Upper lobe of left lung (tissue), 6 donors: ENCODE results near the gene PREX1. TPM values are rescaled to one million over a fixed set of nuclear protein-coding genes. Genes with fewer than 3 reads are reported as not detected.
A peak's percentile ranks its signal among the peaks of the same experiment; 100 is the strongest.

Experiments
- ATAC-seq, 2 donors: fragments of 200-7000 bp; cut with Tn5 transposase; one replicate each; pipeline ENCODE4 v1.9.1; 2022; ENCODE audit warnings: mild to moderate bottlenecking in 2 of 2, moderate library complexity in 2 of 2; ENCODE audit not compliant: low FRiP score in 2 of 2
- DNase-seq, 2 donors: peaks; one replicate each; pipeline ENCODE4 v3.0.0-alpha.2; 2019 to 2020
- H3K27ac ChIP-seq, 4 donors: fragments of 200-600 bp; sonication (generic); one replicate each; pipeline ENCODE4 v1.5.1; 2016 to 2019
- H3K27me3 ChIP-seq, 4 donors: fragments of 200-600 bp; sonication (generic); one replicate each; pipeline ENCODE4 v1.5.1; 2017 to 2019
- H3K36me3 ChIP-seq, 4 donors: fragments of 200-600 bp; sonication (generic); one replicate each; pipeline ENCODE4 v1.5.1; 2016 to 2019
- H3K4me1 ChIP-seq, 4 donors: fragments of 200-600 bp; sonication (generic); one replicate each; pipeline ENCODE4 v1.5.1; 2018 to 2019
- H3K4me3 ChIP-seq, 4 donors: fragments of 200-600 bp; sonication (generic); one replicate each; pipeline ENCODE4 v1.5.1; 2017 to 2019; ENCODE audit warnings: mild to moderate bottlenecking in 2 of 4, moderate library complexity in 1 of 4
- H3K9me3 ChIP-seq, 4 donors: fragments of 200-600 bp; sonication (generic); one replicate each; pipeline ENCODE4 v1.5.1; 2018 to 2019
- CTCF ChIP-seq, 6 experiments: fragments of 450-650 bp in 4 of 6; fragments of 200-600 bp in 2 of 6; sonication (generic) in 2 of 6; IDR thresholded peaks; one replicate each; pipeline ENCODE4 v1.5.1; 2016 to 2019; ENCODE audit warnings: antibody characterized with exemption in 6 of 6
- EP300 ChIP-seq, 4 donors: sonication (generic); formaldehyde crosslinking; IDR thresholded peaks; one replicate each; pipeline ENCODE4 v1.5.1; 2017; ENCODE audit warnings: antibody characterized with exemption in 4 of 4, control low read depth in 2 of 4
- POLR2A ChIP-seq, 4 donors: fragments of 450-650 bp; IDR thresholded peaks; one replicate each; pipeline ENCODE4 v1.5.1; 2016 to 2017; ENCODE audit warnings: antibody characterized with exemption in 4 of 4, mild to moderate bottlenecking in 2 of 4
- POLR2AphosphoS5 ChIP-seq, 2 donors: sonication (generic); formaldehyde crosslinking; IDR thresholded peaks; one replicate each; pipeline ENCODE4 v1.5.1; 2017; ENCODE audit warnings: antibody characterized with exemption in 2 of 2
- WGBS, 2 donors: methylation state at CpG; one replicate each; pipeline ENCODE4 v1.1.5; 2017 to 2018; 5-methylcytosine and 5-hydroxymethylcytosine counted together
- total RNA-seq, 6 donors: library from RNA; depleted of rRNA in 4 of 6; stranded (reverse); fragments of >200 nt in 4 of 6; gene quantifications; one replicate each; pipeline versions ENCODE4 v1.1.0 to v1.2.1, GENCODE V29; 2016 to 2021
- donor health status: DM: no; HTN: no; CAD: no; lungs with moderate emphysema.
- donor health status: DM: no; HTN: yes; CAD: no; lungs with severe emphysema.

The PREX1 gene
- total RNA-seq, 6 donors from 2014 or later, result 42.8 to 177 (median 74.6) TPM

- TF ChIP-seq CTCF (IDR thresholded peaks at IDR 0.05) (no peak), POLR2A (IDR thresholded peaks at IDR 0.05) (no peak), POLR2AphosphoS5 (IDR thresholded peaks at IDR 0.05) (no peak), EP300 (IDR thresholded peaks at IDR 0.05) (no peak)
- WGBS, 2 donors, result 68 to 76% methylated on average over 3 to 4 of the region's 4 CpGs
- H3K36me3 ChIP-seq, result no peaks in the 10 kb centered on the region
- no peak overlapping the region for H3K27ac ChIP-seq
- no peaks in the 10 kb centered on the region for H3K9me3 ChIP-seq
- no peak overlapping the region for H3K4me3 ChIP-seq
- no peaks in the 10 kb centered on the region for H3K27me3 ChIP-seq
- DNase-seq, result no peak
- no peak for ATAC-seq
- no peaks in the 10 kb centered on the region for H3K4me1 ChIP-seq
Observed at GRCh38 chr20:48613926-48614325, 213.9 kb downstream of the PREX1 start.

GRCh38 chr20:48612335-48612734 is 215.5 kb downstream of the PREX1 start:
- H3K9me3 ChIP-seq, result no peaks in the 10 kb centered on the region
- ATAC-seq (no peak), DNase-seq (peak in 1 of 2 donors; percentile 12)
- no peak overlapping the region for H3K4me3 ChIP-seq
- TF ChIP-seq POLR2A (IDR thresholded peaks at IDR 0.05), result no peak
- TF ChIP-seq CTCF (IDR thresholded peaks at IDR 0.05), result no peak
- no peak for TF ChIP-seq POLR2AphosphoS5 (IDR thresholded peaks at IDR 0.05)
- TF ChIP-seq EP300 (IDR thresholded peaks at IDR 0.05), result no peak
- 72 to 73% methylated on average over 6 of the region's 6 CpGs for WGBS, 2 donors
- H3K36me3 ChIP-seq, result no peaks in the 10 kb centered on the region
- no peak overlapping the region for H3K27ac ChIP-seq
- H3K27me3 ChIP-seq, result no peaks in the 10 kb centered on the region
- no peaks in the 10 kb centered on the region for H3K4me1 ChIP-seq

DNA sequence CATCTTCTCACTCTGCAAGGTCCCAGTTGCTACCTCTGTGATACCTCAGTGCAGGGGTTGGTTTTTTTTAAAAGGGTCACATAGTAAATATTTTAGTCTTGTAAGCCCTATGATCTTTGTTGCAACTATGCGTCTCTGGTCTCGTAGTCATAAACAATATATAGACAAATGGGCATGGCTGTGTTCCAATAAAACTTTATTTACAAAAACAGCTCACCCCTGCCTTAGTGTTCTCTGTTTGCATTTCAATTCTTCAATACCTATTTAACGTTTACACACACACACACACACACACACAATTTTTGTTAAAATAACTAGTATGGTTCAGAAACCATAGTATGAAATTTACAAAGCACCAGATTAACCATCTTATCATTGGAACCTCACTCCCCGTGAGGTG is 216.8 kb downstream of the PREX1 start:
- 67 to 80% methylated on average over 4 of the region's 4 CpGs for WGBS, 2 donors
- H3K36me3 ChIP-seq, result no peaks in the 10 kb centered on the region
- DNase-seq (no peak), ATAC-seq (no peak)
- no peak overlapping the region for H3K27ac ChIP-seq
- no peaks in the 10 kb centered on the region for H3K9me3 ChIP-seq
- H3K4me3 ChIP-seq, result no peak overlapping the region
- H3K27me3 ChIP-seq, result no peaks in the 10 kb centered on the region
- H3K4me1 ChIP-seq, result no peaks in the 10 kb centered on the region
- no peak for TF ChIP-seq EP300 (IDR thresholded peaks at IDR 0.05)
- TF ChIP-seq POLR2AphosphoS5 (IDR thresholded peaks at IDR 0.05), result no peak
- TF ChIP-seq CTCF (IDR thresholded peaks at IDR 0.05), result no peak

DNA sequence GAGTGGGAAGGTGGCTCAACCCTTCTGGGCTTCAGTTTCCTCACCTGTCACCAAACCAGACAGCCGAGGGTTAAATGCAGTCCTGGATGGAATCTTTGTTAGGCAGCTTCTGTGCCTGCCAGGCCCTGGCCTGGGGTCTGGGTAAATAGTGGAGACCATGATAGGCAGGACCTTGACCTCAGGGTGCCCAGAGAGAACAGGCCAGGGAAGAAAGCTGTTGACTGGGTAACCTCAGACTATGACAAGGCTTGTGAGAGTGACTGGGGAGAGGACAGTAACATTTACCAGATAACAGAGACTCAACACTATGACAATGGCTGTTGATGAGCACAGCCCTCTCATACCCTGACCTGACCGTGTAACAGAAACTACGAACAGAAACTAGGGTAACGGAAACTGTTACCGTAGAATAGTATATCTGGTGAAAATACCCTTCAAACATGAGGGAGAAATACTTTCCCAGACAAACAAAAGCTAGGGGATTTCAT is 218.3 kb downstream of the PREX1 start:
- WGBS, 2 donors, result 71 to 73% methylated on average over 5 of the region's 5 CpGs
- ATAC-seq, result no peak

More for the DNA sequence above, 218.3 kb downstream of the PREX1 start:
- TF ChIP-seq POLR2A (IDR thresholded peaks at IDR 0.05) (no peak), CTCF (IDR thresholded peaks at IDR 0.05) (no peak), EP300 (IDR thresholded peaks at IDR 0.05) (no peak), POLR2AphosphoS5 (IDR thresholded peaks at IDR 0.05) (no peak)
- Histone ChIP-seq H3K27ac (no peak overlapping the region), H3K4me1 (no peaks in the 10 kb centered on the region), H3K36me3 (no peaks in the 10 kb centered on the region), H3K27me3 (no peaks in the 10 kb centered on the region), H3K4me3 (no peak overlapping the region), H3K9me3 (no peaks in the 10 kb centered on the region)
- DNase-seq, result no peak
